Measurements from ENCODE around the gene AHSG.

- TF ChIP-seq POLR2A (IDR thresholded peaks at IDR 0.05) (peak; percentile 87), CTCF (IDR thresholded peaks at IDR 0.05) (no peak)
These were observed 42.5 kb upstream of the AHSG start, which contains the start of gene DNAJB11 for GRCh38 chr3:186570096-186570940.
